ENCODE measurements around the gene NR2F6.
"Not testable (repeated sequence)": the region's sequence is repeated elsewhere in the genome, so short reads cannot be mapped to it uniquely, and the experiment has no call there.

Gene NR2F6

GRCh38 chr19:17245535-17245984, at the start of gene NR2F6:
Gene NR2F6 (minus strand): TSS chr19:17245919. CDS start chr19:17245220, 699 bp downstream.
- DNase-seq (ENCODE audit: low read depth in 2 of 2) = no peak

GRCh38 chr19:17294051-17294891, 48.6 kb upstream of the NR2F6 start:
- no peak for DNase-seq (ENCODE audit: low read depth in 2 of 2)

GRCh38 chr19:17293605-17294004, 47.9 kb upstream of the NR2F6 start:
- DNase-seq (ENCODE audit: low read depth in 2 of 2) = no peak

- peak in 1 of 2 donors; percentile 84 for DNase-seq (ENCODE audit: low read depth in 2 of 2)
Observed at GRCh38 chr19:17292301-17293074, 46.8 kb upstream of the NR2F6 start.

GRCh38 chr19:17289489-17289888, 43.8 kb upstream of the NR2F6 start:
- DNase-seq (ENCODE audit: low read depth in 2 of 2) = peak in 1 of 2 donors; percentile 63

- DNase-seq (ENCODE audit: low read depth in 2 of 2) = no peak
Observed at GRCh38 chr19:17286752-17287151, 41.0 kb upstream of the NR2F6 start.

- no peak for DNase-seq (ENCODE audit: low read depth in 2 of 2)
Observed at GRCh38 chr19:17286263-17286662, 40.5 kb upstream of the NR2F6 start.

GRCh38 chr19:17285415-17286135, 39.9 kb upstream of the NR2F6 start:
- DNase-seq (ENCODE audit: low read depth in 2 of 2) = no peak

GRCh38 chr19:17283504-17283996, 37.8 kb upstream of the NR2F6 start:
- DNase-seq (ENCODE audit: low read depth in 2 of 2) = no peak

- DNase-seq (ENCODE audit: low read depth in 2 of 2) = peak; percentile 70
Observed at GRCh38 chr19:17282488-17283125, 36.9 kb upstream of the NR2F6 start.

GRCh38 chr19:17281391-17282304, 35.9 kb upstream of the NR2F6 start, which contains the start of gene ANKLE1:
Gene ANKLE1 (plus strand): TSS chr19:17281901. CDS start chr19:17281921, 20 bp downstream.
- no peak for DNase-seq (ENCODE audit: low read depth in 2 of 2)

GRCh38 chr19:17279436-17279835, 33.7 kb upstream of the NR2F6 start:
- DNase-seq (ENCODE audit: low read depth in 2 of 2) = no peak

- DNase-seq (ENCODE audit: low read depth in 2 of 2) = no peak
Observed at GRCh38 chr19:17275441-17276175, 29.9 kb upstream of the NR2F6 start.

- not testable (repeated sequence) for DNase-seq (ENCODE audit: low read depth in 2 of 2)
Observed at GRCh38 chr19:17274892-17275291, 29.2 kb upstream of the NR2F6 start.

GRCh38 chr19:17268754-17269153, 23.0 kb upstream of the NR2F6 start:
- DNase-seq (ENCODE audit: low read depth in 2 of 2) = no peak

- DNase-seq (ENCODE audit: low read depth in 2 of 2) = peak; percentile 95 to 96
Observed at GRCh38 chr19:17266975-17267788, 21.5 kb upstream of the NR2F6 start, which contains the start of gene BABAM1. Gene BABAM1 (plus strand): TSS chr19:17267443. CDS start chr19:17268807, 1,364 bp downstream.

GRCh38 chr19:17266589-17266974, 20.9 kb upstream of the NR2F6 start:
- no peak for DNase-seq (ENCODE audit: low read depth in 2 of 2)

GRCh38 chr19:17266026-17266425, 20.3 kb upstream of the NR2F6 start:
- DNase-seq (ENCODE audit: low read depth in 2 of 2) = no peak

- DNase-seq (ENCODE audit: low read depth in 2 of 2) = no peak
Observed at GRCh38 chr19:17264641-17264979, 18.9 kb upstream of the NR2F6 start, which contains the start of gene USHBP1. Gene USHBP1 (minus strand): TSS chr19:17264745. CDS start chr19:17264299, 446 bp downstream.

All from stimulated activated CD4-positive, alpha-beta T cell treated with anti-CD3 and anti-CD28 coated beads, Interleukin-15, amount 100 ng/mL, for 48 hours (primary cell).